ENCODE results near the gene RGS2.

Gene RGS2

DNA sequence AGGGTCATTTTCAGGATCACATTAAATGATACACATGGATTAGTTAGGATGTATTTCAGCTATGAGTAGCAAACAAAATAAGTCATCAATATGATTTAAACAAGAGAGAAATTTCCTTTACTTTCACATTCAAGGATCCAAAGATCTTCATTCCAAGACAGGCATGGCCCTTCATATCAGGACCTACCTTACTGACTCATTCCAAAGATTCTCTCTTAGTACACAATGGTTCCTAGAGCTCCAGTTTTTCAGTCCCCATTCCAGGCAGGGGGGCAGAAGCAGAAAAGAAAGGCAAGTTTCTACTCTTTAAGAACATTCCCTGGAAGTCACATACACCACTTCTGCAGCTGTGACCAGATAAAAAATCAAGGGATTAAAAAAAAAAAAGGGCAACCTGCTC lies 23.7 kb downstream of the RGS2 start:
- DNase-seq, result no peak

DNA sequence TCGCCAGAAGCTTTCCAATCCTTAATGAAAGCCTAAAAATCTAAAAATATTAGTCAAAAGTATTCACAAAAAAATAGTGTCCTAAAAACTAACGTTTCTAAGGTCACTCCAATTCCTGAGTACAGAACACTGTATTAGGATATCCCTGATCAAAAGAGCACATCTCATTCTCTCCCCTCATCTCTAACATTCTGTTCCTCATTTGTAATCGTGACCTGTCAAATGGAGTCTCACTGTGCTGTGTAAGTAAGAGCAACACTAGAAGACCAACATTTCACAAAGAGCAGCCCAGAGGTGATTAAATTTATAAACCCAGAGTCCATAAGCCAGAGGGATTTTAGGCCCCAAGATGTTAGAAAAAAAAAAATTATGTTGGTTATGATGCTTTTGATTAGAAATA lies 26.3 kb downstream of the RGS2 start:
- DNase-seq, result no peak

DNA sequence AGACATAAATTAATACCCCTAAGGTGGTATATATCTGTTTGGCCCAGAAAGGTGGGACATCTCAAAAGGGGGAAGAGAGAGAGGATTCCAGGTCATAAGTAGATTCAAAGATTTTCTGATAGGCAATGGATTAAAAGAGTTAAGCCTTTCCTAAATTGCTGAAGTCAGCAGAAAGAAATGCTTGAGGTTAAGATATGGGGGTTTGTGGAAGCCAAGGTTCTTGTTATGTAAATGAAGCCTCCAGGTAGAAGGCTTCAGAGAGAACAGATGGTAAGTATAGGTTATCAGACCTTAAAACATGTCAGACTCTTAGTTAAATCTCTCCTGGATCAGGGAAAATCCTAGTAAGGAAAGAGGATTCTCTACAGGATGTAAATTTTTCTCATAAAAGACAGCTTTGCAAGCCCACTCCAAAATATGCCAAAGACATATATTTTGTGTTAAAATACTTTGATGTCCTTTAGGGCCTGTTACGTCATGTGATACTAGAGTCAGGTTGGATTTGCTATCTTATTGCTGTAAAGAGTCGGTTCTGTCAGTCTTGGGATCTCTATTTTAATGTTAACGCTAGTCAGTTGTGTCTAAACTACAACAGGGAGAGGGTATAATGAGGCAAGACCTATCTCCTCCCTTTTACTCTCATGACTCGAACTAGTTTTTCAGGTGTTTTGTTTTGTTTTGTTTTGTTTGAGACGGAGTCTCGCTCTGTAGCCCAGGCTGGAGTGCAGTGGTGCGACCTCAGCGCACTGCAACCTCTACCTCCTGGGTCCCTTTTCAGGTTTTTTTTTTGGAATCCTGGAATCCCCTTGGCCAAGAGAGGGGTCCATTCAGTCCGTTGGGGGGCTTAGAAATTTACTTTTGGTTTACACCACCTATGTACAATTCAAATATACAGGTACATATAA lies 30.6 kb downstream of the RGS2 start:
- no peak for DNase-seq

DNA sequence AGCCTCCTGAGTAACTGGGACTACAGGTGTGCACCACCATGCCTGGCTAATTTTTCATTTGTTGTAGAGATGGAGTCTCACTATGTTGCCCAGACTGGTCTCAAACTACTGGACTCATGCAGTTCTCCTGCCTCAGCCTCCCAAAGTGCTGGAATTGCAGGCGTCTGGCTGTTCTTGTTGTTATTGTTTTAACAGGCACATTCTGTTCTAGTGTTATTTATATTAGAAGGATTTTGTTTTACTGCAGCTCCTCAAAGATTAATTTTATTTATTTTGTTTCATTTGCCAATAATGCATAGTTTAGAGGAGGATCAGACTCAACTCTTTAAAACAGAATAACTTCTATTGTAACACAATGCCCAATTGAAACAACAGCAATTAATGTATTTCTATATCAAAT lies 35.5 kb downstream of the RGS2 start:
- no peak for DNase-seq

DNA sequence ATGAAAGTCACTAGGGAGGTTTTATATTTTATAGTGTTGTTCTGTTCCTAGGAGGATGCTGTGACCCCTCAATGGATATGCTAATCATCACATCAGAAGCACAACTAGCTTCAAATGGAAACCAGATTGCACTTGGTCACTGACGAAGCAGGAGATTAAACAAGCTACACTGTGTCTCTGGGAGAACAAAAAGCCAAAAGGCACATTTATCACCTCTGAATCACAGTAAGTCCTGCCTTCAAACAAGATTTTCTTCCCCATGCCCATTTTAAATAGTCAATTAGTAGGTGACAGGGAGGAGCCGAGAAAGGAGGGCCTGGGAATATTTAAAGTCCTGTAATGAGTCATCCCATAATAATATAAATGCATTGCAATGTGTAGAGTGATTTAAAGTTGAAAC lies 38.1 kb downstream of the RGS2 start:
- no peak for DNase-seq

DNA sequence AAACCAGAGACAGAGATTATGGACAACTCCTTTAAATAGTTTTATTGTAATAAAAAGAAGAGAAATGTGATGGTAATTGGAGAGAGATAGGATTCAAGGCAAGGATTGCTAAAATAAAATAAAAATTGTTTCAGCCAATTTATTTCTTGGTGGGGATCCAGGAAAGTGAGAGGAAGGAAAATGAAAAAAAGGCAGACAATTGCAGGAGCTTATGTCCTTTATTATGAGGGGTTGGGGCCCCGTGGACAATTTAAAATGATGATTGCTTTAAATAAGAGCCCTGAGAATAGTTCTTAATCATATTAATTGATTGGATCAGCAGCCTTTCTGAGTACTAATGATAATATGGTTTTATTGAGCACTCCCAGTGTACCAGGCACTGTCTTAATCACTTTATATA lies 40.2 kb downstream of the RGS2 start:
- DNase-seq, result no peak

DNA sequence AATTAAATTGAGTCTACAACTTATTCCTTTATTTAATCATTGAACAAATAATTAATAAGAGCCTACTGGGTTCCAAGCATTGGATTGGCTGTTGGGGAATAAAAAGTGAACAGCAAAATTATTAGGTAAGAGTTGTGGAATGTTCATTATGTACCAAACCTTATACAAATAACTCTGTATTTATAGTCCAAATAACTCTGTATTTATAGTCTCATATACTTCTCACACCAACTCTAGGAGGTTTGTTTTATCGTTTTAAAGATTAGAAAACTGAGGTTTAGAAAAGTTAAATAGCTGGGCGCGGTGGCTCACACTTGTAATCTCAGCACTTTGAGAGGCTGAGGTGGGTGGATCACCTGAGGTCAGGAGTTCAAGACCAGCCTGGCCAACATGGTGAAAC lies 40.6 kb downstream of the RGS2 start:
- DNase-seq, result no peak

DNA sequence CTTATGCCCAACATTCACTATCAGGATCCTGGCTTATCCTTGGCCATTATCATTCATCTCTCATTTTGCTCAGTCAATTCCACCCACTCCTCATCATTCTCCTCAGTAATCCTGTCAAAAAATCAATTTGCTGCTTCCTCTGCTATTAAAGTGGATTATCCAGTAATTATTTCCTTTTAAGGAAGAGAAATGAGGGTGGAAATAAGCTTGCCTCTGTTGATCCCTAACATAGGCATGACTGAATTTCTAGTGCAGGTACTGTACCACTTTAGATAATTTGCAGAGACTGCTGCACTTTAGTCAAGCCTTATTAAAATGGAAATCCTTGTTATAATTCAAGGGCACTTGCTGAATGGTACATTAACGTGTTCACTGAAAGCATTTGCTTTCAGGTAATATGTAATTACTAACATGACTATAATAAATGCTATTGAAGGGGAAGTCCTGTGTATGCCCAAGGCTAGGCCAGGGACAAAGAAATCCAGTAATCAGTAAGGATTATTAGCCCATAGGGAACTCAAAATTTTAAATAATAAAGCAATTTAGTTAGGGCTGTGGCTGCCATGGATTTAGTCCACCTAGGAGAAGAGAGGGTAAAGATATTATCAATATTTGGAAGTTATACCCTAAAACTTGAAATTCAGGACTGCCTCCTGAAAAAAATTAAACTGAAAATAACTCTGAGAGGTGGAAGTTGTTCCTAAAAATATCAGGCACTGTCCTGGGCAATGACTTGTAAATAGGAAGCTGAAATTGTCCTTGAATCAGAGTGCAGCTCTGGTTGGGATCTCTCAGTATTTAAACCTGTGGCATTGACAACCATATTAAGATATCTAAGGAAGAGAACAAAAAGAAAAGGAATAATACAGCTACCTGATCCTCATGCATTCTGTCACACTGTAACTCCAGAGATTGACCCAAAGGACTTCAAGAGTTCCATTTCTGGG lies 43.4 kb downstream of the RGS2 start:
- no peak for DNase-seq

DNA sequence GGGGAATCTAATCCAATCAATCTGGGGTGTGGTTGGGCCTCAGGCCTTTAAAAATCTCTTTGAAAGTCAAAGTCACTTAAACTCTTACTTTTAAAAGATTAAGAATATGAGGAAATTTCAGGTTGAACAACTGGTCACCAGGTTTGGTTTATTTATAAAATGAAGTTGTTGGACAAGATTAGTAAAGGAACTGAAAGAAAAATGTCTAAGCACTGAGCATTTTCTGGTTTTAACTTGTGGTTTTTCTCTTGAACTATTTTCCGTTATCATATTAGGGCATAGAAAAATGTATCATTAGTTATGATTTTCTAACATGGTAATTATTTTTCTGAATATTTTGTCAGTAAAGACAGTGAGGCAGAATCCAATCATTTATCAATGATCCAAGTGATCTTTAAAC lies 49.6 kb downstream of the RGS2 start:
- DNase-seq, result no peak

DNA sequence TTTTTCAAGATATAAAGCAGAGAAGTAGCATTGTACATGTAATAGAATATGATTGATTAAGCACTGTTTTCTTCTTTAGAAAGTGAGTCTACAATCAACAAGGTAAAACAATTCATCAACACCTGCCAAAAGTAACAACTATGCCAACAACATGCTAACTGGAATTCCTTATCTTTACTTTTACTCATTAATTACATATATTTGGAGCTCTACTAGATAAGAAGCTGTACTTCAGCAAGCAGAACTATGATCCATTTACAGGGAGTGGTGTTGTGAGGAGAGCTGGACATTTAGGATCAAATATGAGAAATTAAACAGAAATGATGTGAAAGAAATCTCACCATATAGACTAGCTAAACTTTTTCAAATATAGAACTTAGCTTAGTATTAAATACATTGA lies 51.0 kb downstream of the RGS2 start:
- no peak for DNase-seq

DNA sequence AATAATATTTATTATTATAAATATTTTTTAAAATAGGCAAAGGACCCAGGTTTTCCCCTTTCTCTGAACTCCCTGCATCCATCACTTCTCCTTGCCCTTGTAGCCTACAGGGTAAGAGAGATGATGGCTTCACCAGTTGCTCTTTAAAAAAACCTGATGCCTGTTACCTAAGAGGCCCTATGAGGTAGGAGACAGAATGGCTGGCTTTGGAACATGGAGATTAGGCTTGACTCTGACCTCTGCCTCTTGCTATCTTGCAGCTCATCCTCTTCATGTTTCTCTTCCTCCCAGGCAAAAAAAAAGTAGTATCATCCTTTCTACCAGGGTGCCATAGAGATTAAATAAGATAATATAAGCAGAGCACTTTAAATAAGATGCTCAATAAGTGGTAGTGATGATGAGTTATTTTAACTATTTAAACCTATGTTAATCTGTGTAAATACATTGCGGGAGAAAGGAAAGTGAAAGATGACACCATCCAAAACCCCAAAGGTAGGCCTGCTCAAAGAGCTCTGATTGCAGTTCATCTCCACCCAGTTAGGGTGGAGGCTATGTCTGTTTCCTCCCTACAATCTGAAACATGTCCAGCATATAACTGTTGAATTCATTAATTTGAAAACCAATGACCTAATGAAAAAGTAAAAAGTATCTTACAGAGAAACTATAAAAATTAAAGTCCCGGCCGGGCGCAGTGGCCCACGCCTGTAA lies 51.8 kb downstream of the RGS2 start:
- DNase-seq, result no peak

DNA sequence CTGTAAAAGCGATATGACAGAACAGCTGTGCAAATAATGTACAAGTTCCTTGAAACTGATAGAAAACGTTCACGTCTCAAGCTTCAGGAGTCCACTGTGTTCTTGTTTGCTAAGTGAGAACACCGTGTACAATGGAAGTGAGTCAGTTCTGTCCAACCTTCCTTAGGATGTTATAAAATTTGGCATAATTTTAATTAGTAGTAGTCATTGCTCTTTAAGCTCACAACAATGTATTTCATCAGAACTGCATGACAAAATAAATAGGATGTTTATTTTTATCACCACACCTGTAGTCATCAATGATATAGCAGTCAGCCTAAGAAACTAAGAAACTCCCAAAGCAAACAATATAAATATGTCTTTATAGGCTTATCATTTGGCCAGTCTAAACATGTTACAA lies 53.0 kb downstream of the RGS2 start:
- no peak for DNase-seq

Measured in stimulated activated CD4-positive, alpha-beta T cell treated with anti-CD3 and anti-CD28 coated beads, Interleukin-15, amount 100 ng/mL, for 24 hours (primary cell).